ENCODE measurements around the gene EID2B.

GRCh38 chr19:39525205-39525604 lies 7.4 kb downstream of the EID2B start:
- no peak for TF ChIP-seq CTCF (IDR thresholded peaks at IDR 0.05)
- TF ChIP-seq POLR2A (IDR thresholded peaks at IDR 0.05): no peak
